GM19193 (cell line): ENCODE data around the gene ABCD2.
A peak's percentile ranks its signal among the peaks of the same experiment; 100 is the strongest.

Experiments used
- POLR2A ChIP-seq: IDR thresholded peaks from 4 replicates; pipeline ENCODE4 v1.6.1; 2011; ENCODE audit not compliant: insufficient read depth, insufficient read length; ENCODE audit errors: extremely low read depth

ABCD2 gene

GRCh38 chr12:39619316-39619659, 315 bp downstream of the ABCD2 start:
- TF ChIP-seq POLR2A: peak; percentile 56

GRCh38 chr12:39618701-39619100, 902 bp downstream of the ABCD2 start:
- no peak for TF ChIP-seq POLR2A

- TF ChIP-seq POLR2A: peak; percentile 39
These were observed 1.7 kb downstream of the ABCD2 start for GRCh38 chr12:39617887-39618286.

GRCh38 chr12:39616666-39617065, 2.9 kb downstream of the ABCD2 start:
- no peak for TF ChIP-seq POLR2A

- TF ChIP-seq POLR2A: no peak
These were observed 3.4 kb downstream of the ABCD2 start for GRCh38 chr12:39616251-39616650.

- no peak for TF ChIP-seq POLR2A
These were observed 6.1 kb downstream of the ABCD2 start for GRCh38 chr12:39613525-39613924.

GRCh38 chr12:39612250-39612649, 7.4 kb downstream of the ABCD2 start:
- no peak for TF ChIP-seq POLR2A

GRCh38 chr12:39611818-39612217, 7.8 kb downstream of the ABCD2 start:
- no peak for TF ChIP-seq POLR2A

- no peak for TF ChIP-seq POLR2A
These were observed 9.1 kb downstream of the ABCD2 start for GRCh38 chr12:39610436-39611025.

GRCh38 chr12:39606712-39607423, 12.7 kb downstream of the ABCD2 start:
- TF ChIP-seq POLR2A: no peak

GRCh38 chr12:39605996-39606395, 13.6 kb downstream of the ABCD2 start:
- TF ChIP-seq POLR2A: no peak

GRCh38 chr12:39605501-39605900, 14.1 kb downstream of the ABCD2 start:
- no peak for TF ChIP-seq POLR2A

GRCh38 chr12:39603065-39603464, 16.5 kb downstream of the ABCD2 start:
- no peak for TF ChIP-seq POLR2A

GRCh38 chr12:39595928-39596327, 23.7 kb downstream of the ABCD2 start:
- TF ChIP-seq POLR2A: no peak

GRCh38 chr12:39592295-39592694, 27.3 kb downstream of the ABCD2 start:
- no peak for TF ChIP-seq POLR2A

GRCh38 chr12:39588348-39588747, 31.3 kb downstream of the ABCD2 start:
- no peak for TF ChIP-seq POLR2A
